GM13976 (cell line): ENCODE data around the gene IGFALS.

ENCODE experiments used
- DNase-seq: peaks from one replicate; pipeline ENCODE4 v3.0.0; 2012; ENCODE audit warnings: low spot score
- CTCF ChIP-seq: IDR thresholded peaks from 2 replicates; pipeline ENCODE4 v1.5.1; 2012; ENCODE audit warnings: borderline replicate concordance, mild to moderate bottlenecking; ENCODE audit not compliant: insufficient read depth; ENCODE audit errors: extremely low read depth, missing control alignments, control extremely low read depth
- in situ Hi-C: fragments of 300-500 bp; cut with MboI; formaldehyde crosslinking; loops from one replicate; pipeline ENCODE4 v1.12.0; 2022; ENCODE audit warnings: low sequenced_read_pairs, mixed read lengths, inconsistent platforms; ENCODE audit not compliant: unreplicated experiment

The IGFALS gene

GRCh38 chr16:1754204-1754603 lies 39.3 kb downstream of the IGFALS start:
- DNase-seq, result no peak
- in situ Hi-C loops, result no loop called here
- TF ChIP-seq CTCF, result no peak

GRCh38 chr16:1752853-1753252 lies 40.7 kb downstream of the IGFALS start:
- in situ Hi-C loops, result no loop called here
- DNase-seq, result no peak
- TF ChIP-seq CTCF, result no peak

GRCh38 chr16:1751946-1752345 lies 41.6 kb downstream of the IGFALS start:
- in situ Hi-C loops, result no loop called here
- DNase-seq, result no peak
- TF ChIP-seq CTCF, result no peak

- in situ Hi-C loops, result no loop called here
- TF ChIP-seq CTCF, result no peak
- no peak for DNase-seq
Measured at GRCh38 chr16:1749152-1750117, 44.1 kb downstream of the IGFALS start.

GRCh38 chr16:1747934-1748333 lies 45.6 kb downstream of the IGFALS start:
- in situ Hi-C loops, result no loop called here
- TF ChIP-seq CTCF, result no peak
- no peak for DNase-seq

- TF ChIP-seq CTCF, result no peak
- DNase-seq, result no peak
- in situ Hi-C loops, result no loop called here
Measured at GRCh38 chr16:1746693-1747195, 46.8 kb downstream of the IGFALS start.
